Hepatocyte (in vitro differentiated cells): Measurements from ENCODE around the gene WFDC10A.

Experiments used
- CTCF ChIP-seq: fragments of 200-600 bp; sonication (generic); IDR thresholded peaks from 2 replicates; pipeline ENCODE4 v1.5.1; 2016; ENCODE audit warnings: antibody characterized with exemption, mild to moderate bottlenecking; ENCODE audit not compliant: poor library complexity
- EZH2phosphoT487 ChIP-seq: fragments of 200-600 bp; sonication (generic); IDR thresholded peaks from one replicate; pipeline ENCODE4 v1.6.1; 2018; ENCODE audit warnings: antibody characterized with exemption, mild to moderate bottlenecking, low read depth, moderate library complexity; ENCODE audit not compliant: unreplicated experiment, severe bottlenecking

- TF ChIP-seq CTCF: no peak
- TF ChIP-seq EZH2phosphoT487: no peak
Measured at GRCh38 chr20:45649312-45649863, 19.8 kb downstream of the WFDC10A start.
